Measurements from ENCODE around the gene VPS35.

Gene VPS35

GRCh38 chr16:46688654-46689364 lies at the start of gene VPS35:
VPS35 (minus strand) TSS chr16:46689178; CDS start chr16:46689133, 45 bp downstream.
- DNase-seq (ENCODE audit: low read depth): no peak

GRCh38 chr16:46737621-46738214 lies 48.7 kb upstream of the VPS35 start:
- no peak for DNase-seq (ENCODE audit: low read depth)

- no peak for DNase-seq (ENCODE audit: low read depth)
These were observed 47.7 kb upstream of the VPS35 start for GRCh38 chr16:46736695-46737094.

- DNase-seq (ENCODE audit: low read depth): no peak
These were observed 44.4 kb upstream of the VPS35 start for GRCh38 chr16:46733319-46733830.

- DNase-seq (ENCODE audit: low read depth): no peak
These were observed 43.6 kb upstream of the VPS35 start for GRCh38 chr16:46732561-46732960.

- DNase-seq (ENCODE audit: low read depth): no peak
These were observed 42.9 kb upstream of the VPS35 start for GRCh38 chr16:46731691-46732555.

- no peak for DNase-seq (ENCODE audit: low read depth)
These were observed 42.1 kb upstream of the VPS35 start for GRCh38 chr16:46730801-46731690.

GRCh38 chr16:46730126-46730525 lies 41.1 kb upstream of the VPS35 start:
- no peak for DNase-seq (ENCODE audit: low read depth)

GRCh38 chr16:46729326-46729995 lies 40.5 kb upstream of the VPS35 start:
- no peak for DNase-seq (ENCODE audit: low read depth)

- no peak for DNase-seq (ENCODE audit: low read depth)
These were observed 39.8 kb upstream of the VPS35 start for GRCh38 chr16:46728806-46729205.

GRCh38 chr16:46727630-46728029 lies 38.7 kb upstream of the VPS35 start:
- DNase-seq (ENCODE audit: low read depth): no peak

- DNase-seq (ENCODE audit: low read depth): no peak
These were observed 38.2 kb upstream of the VPS35 start for GRCh38 chr16:46727184-46727583.

GRCh38 chr16:46721885-46722284 lies 32.9 kb upstream of the VPS35 start:
- no peak for DNase-seq (ENCODE audit: low read depth)

GRCh38 chr16:46720619-46721018 lies 31.6 kb upstream of the VPS35 start:
- no peak for DNase-seq (ENCODE audit: low read depth)

GRCh38 chr16:46719528-46719927 lies 30.6 kb upstream of the VPS35 start:
- no peak for DNase-seq (ENCODE audit: low read depth)

- no peak for DNase-seq (ENCODE audit: low read depth)
These were observed 29.2 kb upstream of the VPS35 start for GRCh38 chr16:46718214-46718613.

GRCh38 chr16:46717692-46718091 lies 28.7 kb upstream of the VPS35 start:
- no peak for DNase-seq (ENCODE audit: low read depth)

GRCh38 chr16:46715769-46716305 lies 26.9 kb upstream of the VPS35 start:
- DNase-seq (ENCODE audit: low read depth): no peak

GRCh38 chr16:46714797-46715591 lies 26.0 kb upstream of the VPS35 start:
- no peak for DNase-seq (ENCODE audit: low read depth)

- no peak for DNase-seq (ENCODE audit: low read depth)
These were observed 24.7 kb upstream of the VPS35 start for GRCh38 chr16:46713634-46714033.
